ENCODE measurements around the gene PPP1R3C.

The PPP1R3C gene

DNA sequence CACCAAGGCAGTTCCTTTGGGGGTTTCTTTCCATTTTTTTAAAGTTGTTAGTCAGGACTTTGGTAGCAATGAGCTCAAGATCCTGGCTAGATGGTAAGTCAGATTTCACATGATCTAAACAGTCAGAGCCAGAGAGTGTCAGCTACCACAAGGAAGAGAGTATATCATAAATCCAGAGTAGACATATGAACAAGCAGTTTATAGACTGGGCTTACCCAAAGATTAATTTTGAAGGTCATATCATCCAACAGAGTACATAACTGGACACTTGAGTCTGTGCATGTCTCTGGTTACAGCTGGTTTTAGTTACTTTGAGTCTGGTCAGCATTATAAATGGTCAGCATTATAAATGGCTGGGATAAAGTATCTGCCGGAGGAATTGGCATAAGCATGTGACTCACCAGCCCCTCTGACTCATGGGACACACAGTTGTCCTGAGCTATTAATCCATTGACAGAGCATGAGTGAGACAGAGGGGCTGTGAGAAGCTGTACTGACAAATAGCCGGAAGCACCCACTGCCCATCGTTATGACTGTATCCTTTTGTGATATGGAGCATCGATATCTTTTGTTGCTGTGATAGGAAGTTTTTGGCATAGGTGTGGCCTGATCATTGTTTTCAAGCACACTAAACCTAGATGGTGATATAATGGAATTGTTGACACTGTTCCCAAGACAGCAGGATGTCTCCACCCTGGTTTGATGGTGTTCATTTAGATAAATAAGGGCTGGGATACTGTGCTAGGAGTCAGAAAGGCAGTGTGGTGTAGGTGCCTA lies 19.3 kb downstream of the PPP1R3C start:
- Mint-ChIP-seq H3K27ac (no peak overlapping the region), H3K4me3 (no peak overlapping the region), H3K27me3 (peaks cover 14% of the 10 kb centered on the region), H3K4me1 (no peaks in the 10 kb centered on the region), H3K9me3 (no peaks in the 10 kb centered on the region)
- DNase-seq = no peak
- ATAC-seq = no peak

DNA sequence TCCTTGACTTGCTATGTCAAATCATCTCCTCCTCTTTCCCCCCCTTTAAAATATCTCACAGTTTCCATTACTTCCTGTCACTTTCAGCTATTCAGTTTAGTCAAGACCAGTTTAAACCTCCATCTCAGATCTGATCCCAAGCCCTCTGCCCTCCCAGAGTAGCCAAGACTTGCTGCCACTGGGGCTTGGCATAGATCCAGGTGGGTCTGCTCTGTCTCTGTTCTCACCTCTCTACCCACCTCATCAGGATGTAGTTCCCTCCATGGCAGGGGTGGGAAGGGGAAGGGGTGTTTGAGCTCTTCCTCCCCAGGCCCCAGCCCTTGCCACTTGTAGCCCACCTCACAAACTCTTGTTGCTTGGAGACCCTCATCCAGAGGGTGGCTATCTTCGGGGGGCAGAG lies 22.0 kb downstream of the PPP1R3C start:
- Mint-ChIP-seq H3K27me3 (peaks cover 14% of the 10 kb centered on the region), H3K4me1 (no peaks in the 10 kb centered on the region), H3K4me3 (no peak overlapping the region), H3K27ac (no peak overlapping the region), H3K9me3 (peaks cover 5 to 7% of the 10 kb centered on the region in 2 donors)
- DNase-seq (no peak), ATAC-seq (no peak)

DNA sequence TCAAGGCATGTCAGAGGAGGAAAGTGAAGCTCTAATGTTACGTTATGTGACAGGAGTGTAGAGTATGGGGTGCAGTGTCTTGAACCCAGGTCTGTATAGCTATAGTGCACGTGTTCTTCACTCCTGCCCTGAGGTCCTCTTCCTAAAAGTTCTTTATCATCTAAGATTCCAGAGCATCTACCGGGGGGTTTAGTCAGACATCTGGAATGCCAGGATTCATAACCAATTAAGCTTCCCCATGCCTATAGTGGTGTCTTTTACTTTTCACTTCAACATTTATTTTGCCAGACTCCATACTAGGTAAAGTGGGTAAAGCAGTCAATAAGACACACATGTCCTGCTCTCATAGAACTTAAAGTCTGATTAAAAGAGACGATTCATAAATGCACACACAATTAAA lies 22.4 kb downstream of the PPP1R3C start:
- H3K4me3 Mint-ChIP-seq = no peak overlapping the region
- H3K27ac Mint-ChIP-seq = no peak overlapping the region
- DNase-seq (no peak), ATAC-seq (no peak)
- peaks cover 9 to 11% of the 10 kb centered on the region in 2 donors for H3K9me3 Mint-ChIP-seq
- peaks cover 14% of the 10 kb centered on the region for H3K27me3 Mint-ChIP-seq
- H3K4me1 Mint-ChIP-seq = no peaks in the 10 kb centered on the region

DNA sequence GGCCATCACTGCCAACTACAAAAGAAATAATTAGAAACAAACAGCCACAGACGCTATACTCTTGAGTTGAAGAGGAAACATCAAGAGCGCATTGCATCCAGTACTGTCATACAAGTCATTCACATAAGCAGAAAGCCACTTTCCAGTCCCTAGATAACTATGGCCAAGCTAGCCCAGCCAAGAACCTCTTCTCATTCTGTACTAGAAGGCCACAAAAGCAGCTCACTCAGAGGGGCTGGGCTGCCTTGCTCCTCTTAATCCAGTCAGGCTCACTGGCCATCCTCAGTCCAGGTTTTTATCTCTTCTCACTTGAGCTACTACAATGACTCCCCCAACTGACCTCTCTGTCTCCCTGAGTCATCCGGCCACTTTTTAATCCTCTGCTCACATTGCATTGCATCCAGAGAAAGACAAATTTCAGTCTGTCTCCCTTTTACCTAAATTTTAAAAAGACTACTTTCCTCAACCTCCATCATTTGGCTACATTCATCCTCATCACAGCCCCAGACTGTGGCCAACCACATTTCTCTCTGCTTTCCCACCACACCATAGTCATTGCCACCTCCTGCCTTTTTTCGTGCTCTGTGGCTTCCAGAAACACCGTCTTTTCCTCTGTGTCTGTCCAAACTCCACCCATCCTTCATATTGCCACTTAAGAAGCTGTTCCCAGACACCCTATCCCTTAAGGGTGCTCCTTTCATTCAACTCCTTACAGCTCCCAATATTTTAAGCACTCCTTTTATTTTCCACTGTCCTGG lies 25.0 kb downstream of the PPP1R3C start:
- DNase-seq = no peak
- H3K27me3 Mint-ChIP-seq = peaks cover 14% of the 10 kb centered on the region
- peaks cover 9 to 11% of the 10 kb centered on the region in 2 donors for H3K9me3 Mint-ChIP-seq
- no peak overlapping the region for H3K4me3 Mint-ChIP-seq
- no peaks in the 10 kb centered on the region for H3K4me1 Mint-ChIP-seq
- H3K27ac Mint-ChIP-seq = no peak overlapping the region
- ATAC-seq = peak; percentile 61

DNA sequence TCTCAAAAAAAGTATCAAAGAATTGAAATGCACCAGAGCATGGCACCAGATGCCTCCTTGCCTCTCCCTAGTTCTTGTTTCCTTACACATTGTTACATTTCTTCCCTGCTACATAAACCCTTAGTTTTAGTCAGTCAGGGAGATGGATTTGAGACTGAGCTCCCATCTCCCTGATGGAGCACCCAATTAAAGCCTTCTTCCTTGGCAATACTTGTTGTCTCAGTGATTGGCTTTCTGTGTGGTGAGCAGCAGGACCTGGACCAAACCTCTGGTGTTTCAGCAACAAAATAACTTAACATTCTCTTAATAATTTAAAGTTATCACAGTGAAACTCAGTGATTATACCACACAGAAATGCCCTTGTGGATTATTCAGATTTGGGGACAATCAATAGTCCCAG lies 26.9 kb downstream of the PPP1R3C start:
- H3K27me3 Mint-ChIP-seq = peaks cover 2% of the 10 kb centered on the region
- no peak overlapping the region for H3K4me3 Mint-ChIP-seq
- no peak overlapping the region for H3K27ac Mint-ChIP-seq
- no peak for ATAC-seq
- no peaks in the 10 kb centered on the region for H3K4me1 Mint-ChIP-seq
- H3K9me3 Mint-ChIP-seq = peaks cover 9 to 11% of the 10 kb centered on the region in 2 donors
- DNase-seq = no peak

DNA sequence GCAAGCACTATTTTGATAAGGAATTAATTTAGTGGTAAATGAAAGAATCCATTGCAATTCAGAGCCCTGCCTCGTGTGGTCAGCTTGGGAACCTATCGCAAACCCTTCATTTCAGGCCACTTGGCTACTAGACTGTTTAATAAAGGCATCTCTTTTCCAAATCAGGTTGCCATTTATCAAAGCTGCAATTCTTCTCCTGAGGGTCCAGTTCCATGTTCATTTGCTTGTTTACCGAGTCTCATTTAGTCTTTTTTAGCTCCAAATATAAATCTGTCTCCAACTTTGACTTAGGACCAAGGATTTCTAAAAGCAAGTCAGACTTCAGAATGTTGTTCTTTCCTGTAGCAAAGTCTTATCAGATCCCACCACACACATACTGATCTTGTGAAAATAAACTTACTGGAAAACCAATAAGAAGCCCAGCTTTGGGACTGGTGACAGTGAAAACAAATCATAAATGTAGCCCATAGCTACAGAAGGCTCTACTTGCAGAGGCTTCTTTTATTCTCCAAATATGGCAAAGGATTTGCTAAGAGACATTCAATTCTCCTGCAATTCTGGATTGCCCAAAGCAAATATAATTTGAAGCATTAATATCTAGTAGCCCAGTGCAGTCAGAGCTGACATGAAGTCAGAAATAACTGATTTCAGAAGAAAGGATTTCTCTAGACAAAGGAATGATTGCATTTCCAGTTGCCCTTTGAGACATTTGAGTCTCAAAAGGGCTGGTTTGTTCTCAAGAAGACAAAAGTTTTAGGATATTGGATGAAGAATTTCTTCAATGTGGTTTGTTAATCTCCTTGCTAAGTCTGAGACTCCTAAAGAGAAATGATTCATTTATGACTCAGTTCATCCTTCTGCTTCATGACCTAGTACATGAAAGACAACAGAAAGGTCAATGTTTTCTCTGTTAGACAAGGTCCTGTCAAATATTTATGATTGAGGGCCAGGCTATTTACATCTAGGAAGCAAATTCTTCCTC lies 28.0 kb downstream of the PPP1R3C start:
- H3K27me3 Mint-ChIP-seq = no peaks in the 10 kb centered on the region
- ATAC-seq = no peak
- H3K9me3 Mint-ChIP-seq = peaks cover 9 to 11% of the 10 kb centered on the region in 2 donors
- no peak overlapping the region for H3K4me3 Mint-ChIP-seq
- no peak for DNase-seq
- H3K27ac Mint-ChIP-seq = no peak overlapping the region
- no peaks in the 10 kb centered on the region for H3K4me1 Mint-ChIP-seq

DNA sequence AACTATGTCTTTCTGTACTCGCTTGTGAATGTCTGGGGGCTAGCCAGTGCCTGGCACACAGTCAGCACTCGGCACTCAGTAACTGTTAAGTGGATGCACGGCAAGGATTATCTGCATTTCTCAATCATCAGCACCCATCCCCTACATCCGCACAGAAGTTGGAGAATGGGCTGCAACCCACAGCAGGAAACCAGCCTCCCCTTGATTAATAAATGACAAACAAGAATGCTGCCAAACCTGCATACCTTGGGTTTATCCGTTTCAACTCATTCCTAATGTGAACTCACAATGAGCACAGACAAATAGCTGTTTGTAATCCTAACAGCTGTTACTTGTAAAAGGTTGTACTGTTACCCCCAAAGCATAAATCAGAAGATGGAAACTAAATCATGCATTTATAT lies 28.9 kb downstream of the PPP1R3C start:
- Mint-ChIP-seq H3K27ac (no peak overlapping the region), H3K4me1 (no peaks in the 10 kb centered on the region), H3K9me3 (peaks cover 9 to 11% of the 10 kb centered on the region in 2 donors), H3K4me3 (no peak overlapping the region), H3K27me3 (no peaks in the 10 kb centered on the region)
- no peak for DNase-seq
- no peak for ATAC-seq

DNA sequence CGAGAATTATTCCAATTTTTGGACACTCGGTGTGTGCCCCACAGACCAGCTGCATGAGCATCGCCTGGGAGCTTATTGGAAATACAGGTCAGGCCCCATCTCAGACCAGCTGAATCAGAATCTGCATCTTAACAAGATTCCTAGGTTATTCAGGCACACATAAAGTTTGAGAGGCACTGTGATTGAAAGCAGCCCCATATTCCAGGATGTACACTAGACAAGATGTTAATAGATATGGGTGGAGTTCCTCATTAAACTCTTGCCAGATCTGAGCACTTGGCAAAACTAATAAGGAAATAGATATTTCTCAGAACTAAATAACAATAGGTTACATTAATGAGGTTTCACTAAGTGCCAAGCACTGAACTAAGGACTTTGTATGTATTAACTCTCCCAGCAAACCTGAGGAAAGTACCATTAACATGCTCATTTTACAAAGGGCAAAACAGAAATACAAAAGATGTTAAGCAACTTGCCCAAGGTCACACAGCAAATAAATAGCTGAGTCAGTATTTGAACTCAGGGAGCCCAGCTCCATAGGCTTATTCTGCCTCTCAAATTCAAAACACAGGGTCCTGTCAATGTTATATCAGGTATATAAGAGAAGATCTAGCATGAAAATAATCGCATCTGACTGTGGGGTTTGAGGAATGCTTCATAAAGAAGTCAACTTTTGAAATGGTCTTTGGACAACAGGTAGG lies 29.9 kb downstream of the PPP1R3C start:
- Mint-ChIP-seq H3K4me1 (no peaks in the 10 kb centered on the region), H3K27me3 (no peaks in the 10 kb centered on the region), H3K27ac (no peak overlapping the region), H3K4me3 (no peak overlapping the region), H3K9me3 (peaks cover 9 to 11% of the 10 kb centered on the region in 2 donors)
- DNase-seq (no peak), ATAC-seq (no peak)

DNA sequence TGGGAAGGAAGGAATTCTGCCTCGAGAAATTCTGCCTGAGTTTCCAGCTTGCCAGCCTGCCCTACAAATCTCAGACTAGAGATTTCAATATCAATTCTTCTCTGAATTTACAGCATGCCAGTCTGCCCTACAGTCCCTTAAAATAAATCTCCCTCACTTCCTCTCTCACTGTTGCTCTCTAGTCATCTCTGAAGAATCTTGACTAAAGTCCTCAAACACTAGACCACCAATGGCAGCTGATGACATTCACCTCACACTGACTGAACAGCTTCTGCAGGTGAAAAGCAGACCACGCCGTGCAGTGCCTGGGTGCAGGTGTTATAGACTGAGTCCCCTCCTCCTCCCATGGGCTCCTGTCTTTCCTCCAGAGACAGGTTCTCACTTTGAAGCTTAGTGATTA lies 30.4 kb downstream of the PPP1R3C start:
- Mint-ChIP-seq H3K27ac (no peak overlapping the region), H3K4me3 (no peak overlapping the region), H3K4me1 (no peaks in the 10 kb centered on the region), H3K9me3 (peaks cover 9 to 11% of the 10 kb centered on the region in 2 donors), H3K27me3 (no peaks in the 10 kb centered on the region)
- DNase-seq (no peak), ATAC-seq (no peak)

DNA sequence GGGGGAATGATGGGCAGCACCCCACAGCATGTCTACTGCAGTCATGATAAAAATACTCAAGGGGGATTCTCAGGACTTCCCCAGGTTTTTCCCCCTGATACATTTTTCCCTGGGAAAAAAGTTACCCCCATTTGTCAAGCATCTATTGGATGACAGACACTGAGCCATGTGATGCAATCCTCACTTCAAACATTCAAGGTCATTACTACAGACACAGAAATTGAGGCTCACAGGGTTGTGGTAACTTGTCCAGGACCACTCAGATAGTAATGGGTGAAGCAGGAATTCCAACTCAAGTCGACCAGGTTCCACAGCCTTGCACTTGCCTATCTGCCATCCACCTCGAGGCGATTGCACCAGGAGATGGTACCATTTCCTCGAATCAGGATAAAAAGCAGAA lies 31.7 kb downstream of the PPP1R3C start:
- H3K27me3 Mint-ChIP-seq = no peaks in the 10 kb centered on the region
- H3K27ac Mint-ChIP-seq = no peak overlapping the region
- H3K4me3 Mint-ChIP-seq = no peak overlapping the region
- no peaks in the 10 kb centered on the region for H3K4me1 Mint-ChIP-seq
- ATAC-seq (no peak), DNase-seq (no peak)
- H3K9me3 Mint-ChIP-seq = peaks cover 6% of the 10 kb centered on the region in 2 donors

DNA sequence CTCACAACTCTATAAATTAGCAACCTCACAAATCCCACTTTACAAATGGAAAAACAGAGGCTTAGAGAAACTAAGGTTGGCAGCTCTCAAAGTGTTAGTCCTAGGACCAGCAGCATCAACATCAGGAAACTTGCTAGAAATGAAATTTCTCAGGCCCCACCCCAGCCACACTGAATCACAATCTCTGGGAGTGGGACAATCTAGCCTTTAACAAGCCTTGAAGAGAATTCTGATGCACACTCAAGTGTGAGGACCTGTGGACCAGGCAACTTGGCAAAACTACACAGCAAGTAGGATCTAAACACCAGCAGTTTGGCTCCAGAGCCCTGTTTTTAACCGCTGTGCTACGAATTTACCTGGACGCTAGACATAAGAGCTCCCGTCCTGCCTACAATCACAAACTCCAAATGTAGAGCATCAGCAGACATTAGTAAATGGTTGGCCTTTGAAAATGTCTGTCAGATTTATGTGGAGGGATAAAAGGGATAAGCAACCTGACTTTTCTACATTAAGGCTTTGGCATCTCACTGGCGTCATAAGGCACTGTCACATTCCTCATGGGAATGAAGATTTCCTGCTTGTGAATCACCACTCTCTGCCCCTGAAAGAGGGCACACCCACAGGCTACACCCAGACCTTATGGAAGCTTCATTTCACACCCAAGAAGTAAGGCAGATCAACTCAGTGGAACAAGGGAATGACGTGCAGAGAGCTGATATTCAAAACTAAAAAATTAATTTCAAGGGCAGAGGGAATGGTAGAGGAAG lies 34.5 kb downstream of the PPP1R3C start:
- ATAC-seq (no peak), DNase-seq (no peak)
- H3K27ac Mint-ChIP-seq = no peak overlapping the region
- no peak overlapping the region for H3K4me3 Mint-ChIP-seq
- H3K4me1 Mint-ChIP-seq = no peaks in the 10 kb centered on the region
- no peaks in the 10 kb centered on the region for H3K9me3 Mint-ChIP-seq
- H3K27me3 Mint-ChIP-seq = peaks cover 15% of the 10 kb centered on the region

DNA sequence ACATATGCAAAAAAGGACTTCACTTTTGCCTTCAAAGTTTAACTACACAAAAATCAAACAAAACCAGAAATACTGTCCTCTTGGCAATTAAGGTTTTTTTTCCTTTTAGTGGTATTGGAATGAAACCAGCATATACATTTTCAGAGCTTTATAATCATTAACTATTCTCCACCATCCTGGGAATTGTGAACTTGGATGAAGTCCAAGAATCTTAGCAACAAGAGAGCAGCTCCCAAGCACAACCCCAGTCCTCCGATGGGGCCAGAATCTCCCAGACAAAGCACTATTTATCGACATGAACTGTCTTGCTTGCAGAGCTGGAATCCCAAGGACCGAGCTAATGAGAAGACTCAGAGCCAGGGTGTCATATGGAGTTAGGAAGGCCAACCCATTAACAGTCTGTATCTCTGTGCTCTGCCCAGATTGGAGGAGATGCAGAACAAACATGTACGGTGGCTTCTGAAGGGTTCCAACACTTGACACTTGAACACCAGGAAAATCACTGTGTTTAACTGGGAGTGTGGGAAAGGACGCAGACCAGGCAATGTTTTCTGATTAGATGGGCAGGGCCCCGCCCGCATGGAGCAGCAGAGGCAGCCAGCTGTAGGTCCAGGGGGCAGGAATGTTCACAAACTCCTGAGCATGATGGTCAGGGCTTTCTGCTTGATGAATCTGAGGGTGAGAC lies 35.5 kb downstream of the PPP1R3C start:
- Mint-ChIP-seq H3K27me3 (peaks cover 15% of the 10 kb centered on the region), H3K4me1 (no peaks in the 10 kb centered on the region), H3K27ac (no peak overlapping the region), H3K9me3 (no peaks in the 10 kb centered on the region), H3K4me3 (no peak overlapping the region)
- DNase-seq (no peak), ATAC-seq (no peak)

DNA sequence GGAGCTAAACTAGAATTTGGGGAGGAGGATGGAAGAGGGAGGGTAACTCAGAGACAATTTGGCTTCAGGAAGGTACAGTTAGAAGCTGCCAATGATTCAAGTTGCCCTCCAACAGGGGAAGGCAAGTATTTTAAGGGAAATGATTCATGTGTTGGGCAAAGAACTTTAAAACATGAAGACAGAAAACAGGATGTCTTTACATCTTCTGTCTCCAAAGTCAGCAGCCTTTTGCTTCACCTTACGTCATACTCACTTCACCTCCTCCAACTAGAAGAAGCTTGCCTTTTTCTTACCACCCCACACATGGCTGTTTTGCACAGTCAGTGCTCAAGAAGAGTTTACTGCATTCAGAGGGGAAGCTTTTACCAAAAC lies 36.1 kb downstream of the PPP1R3C start:
- Mint-ChIP-seq H3K4me1 (no peaks in the 10 kb centered on the region), H3K9me3 (no peaks in the 10 kb centered on the region), H3K4me3 (no peak overlapping the region), H3K27me3 (peaks cover 15% of the 10 kb centered on the region), H3K27ac (no peak overlapping the region)
- DNase-seq (no peak), ATAC-seq (no peak)

DNA sequence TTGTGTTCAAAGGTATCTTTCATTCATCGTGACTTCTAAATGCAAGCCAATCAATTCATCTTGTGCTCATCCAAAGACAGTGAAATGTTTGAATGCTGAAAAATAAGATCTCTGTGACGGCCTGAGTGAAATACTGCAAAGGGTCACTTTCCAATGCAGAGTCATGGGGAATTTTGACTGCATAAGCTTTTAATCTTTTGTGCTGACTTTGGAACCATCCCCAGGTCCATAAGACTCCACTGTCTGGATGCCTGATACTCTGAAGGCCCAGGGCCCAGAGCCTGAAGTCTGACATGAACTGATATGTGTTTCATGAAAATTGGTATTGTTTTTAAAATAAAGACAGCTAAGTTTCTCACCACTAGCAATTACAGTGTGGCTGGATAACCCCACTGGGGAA lies 39.0 kb downstream of the PPP1R3C start:
- H3K4me3 Mint-ChIP-seq = no peak overlapping the region
- ATAC-seq (no peak), DNase-seq (no peak)
- no peaks in the 10 kb centered on the region for H3K4me1 Mint-ChIP-seq
- H3K9me3 Mint-ChIP-seq = no peaks in the 10 kb centered on the region
- peaks cover 27% of the 10 kb centered on the region for H3K27me3 Mint-ChIP-seq
- H3K27ac Mint-ChIP-seq = no peak overlapping the region

All from stimulated activated naive CD8-positive, alpha-beta T cell treated with anti-CD3 and anti-CD28 coated beads, Interleukin-15, amount 100 ng/mL, for 72 hours (primary cell).